Peyer's patch (tissue), 4 donors: ENCODE results near the gene MCOLN2. TPM values are rescaled to one million over a fixed set of nuclear protein-coding genes. Genes with fewer than 3 reads are reported as not detected.

Experiments used
- DNase-seq, 3 donors: peaks; one replicate each; pipeline ENCODE4 v3.0.0-alpha.2; 2017 to 2019
- H3K27ac ChIP-seq, 4 donors: fragments of 200-600 bp; sonication (generic); one replicate each; pipeline ENCODE4 v1.5.1; 2016 to 2019
- H3K27me3 ChIP-seq, 2 donors: fragments of 200-600 bp; sonication (generic); one replicate each; pipeline ENCODE4 v1.5.1; 2019
- H3K36me3 ChIP-seq, 3 donors: fragments of 200-600 bp; sonication (generic); one replicate each; pipeline ENCODE4 v1.5.1; 2016 to 2019
- H3K4me1 ChIP-seq, 4 donors: fragments of 200-600 bp; sonication (generic); one replicate each; pipeline ENCODE4 v1.5.1; 2016 to 2019
- H3K4me3 ChIP-seq, 4 donors: fragments of 200-600 bp; sonication (generic); 1 replicate in 3 of 4; 2 replicates in 1 of 4; pipeline ENCODE4 v1.5.1; 2016 to 2019; ENCODE audit warnings: mild to moderate bottlenecking in 1 of 4
- H3K9me3 ChIP-seq, 4 donors: fragments of 200-600 bp; sonication (generic); one replicate each; pipeline ENCODE4 v1.5.1; 2016 to 2019; ENCODE audit warnings: mild to moderate bottlenecking in 1 of 4
- POLR2A ChIP-seq, 2 donors: fragments of 450-650 bp; IDR thresholded peaks; one replicate each; pipeline ENCODE4 v1.5.1; 2017; ENCODE audit warnings: antibody characterized with exemption in 2 of 2, mild to moderate bottlenecking in 2 of 2, moderate library complexity in 2 of 2
- total RNA-seq, 4 donors: library from RNA; depleted of rRNA; stranded (reverse); fragments of >200 nt; gene quantifications; one replicate each; pipeline ENCODE4 v1.1.0, GENCODE V29; 2016
- TF ChIP-seq, protein P1 (sequence below), 6 experiments: fragments of 450-650 bp in 4 of 6; fragments of 200-600 bp in 2 of 6; sonication (generic) in 1 of 6; IDR thresholded peaks; one replicate each; pipeline ENCODE4 v1.5.1; 2017 to 2019; ENCODE audit warnings: antibody characterized with exemption in 6 of 6, mild to moderate bottlenecking in 3 of 6, moderate library complexity in 1 of 6

MCOLN2 gene
- total RNA-seq, 4 donors from 2014 or later = 1.7 to 62.7 (median 5.2) TPM

- Histone ChIP-seq H3K4me1 (peaks cover 0 to 12% (median 2%) of the 10 kb centered on the region in 4 donors), H3K9me3 (no peaks in the 10 kb centered on the region)
Measured at GRCh38 chr1:84890566-84890965, 106.3 kb downstream of the MCOLN2 start.

GRCh38 chr1:84889437-84889836 lies 107.5 kb downstream of the MCOLN2 start:
- H3K27me3 ChIP-seq = peaks cover 0 to 12% of the 10 kb centered on the region in 2 donors
- H3K4me3 ChIP-seq = no peak overlapping the region
- no peak for DNase-seq
- H3K27ac ChIP-seq = no peak overlapping the region
- no peaks in the 10 kb centered on the region for H3K9me3 ChIP-seq
- no peak for TF ChIP-seq POLR2A (IDR thresholded peaks at IDR 0.05)
- TF ChIP-seq, protein P1, sequence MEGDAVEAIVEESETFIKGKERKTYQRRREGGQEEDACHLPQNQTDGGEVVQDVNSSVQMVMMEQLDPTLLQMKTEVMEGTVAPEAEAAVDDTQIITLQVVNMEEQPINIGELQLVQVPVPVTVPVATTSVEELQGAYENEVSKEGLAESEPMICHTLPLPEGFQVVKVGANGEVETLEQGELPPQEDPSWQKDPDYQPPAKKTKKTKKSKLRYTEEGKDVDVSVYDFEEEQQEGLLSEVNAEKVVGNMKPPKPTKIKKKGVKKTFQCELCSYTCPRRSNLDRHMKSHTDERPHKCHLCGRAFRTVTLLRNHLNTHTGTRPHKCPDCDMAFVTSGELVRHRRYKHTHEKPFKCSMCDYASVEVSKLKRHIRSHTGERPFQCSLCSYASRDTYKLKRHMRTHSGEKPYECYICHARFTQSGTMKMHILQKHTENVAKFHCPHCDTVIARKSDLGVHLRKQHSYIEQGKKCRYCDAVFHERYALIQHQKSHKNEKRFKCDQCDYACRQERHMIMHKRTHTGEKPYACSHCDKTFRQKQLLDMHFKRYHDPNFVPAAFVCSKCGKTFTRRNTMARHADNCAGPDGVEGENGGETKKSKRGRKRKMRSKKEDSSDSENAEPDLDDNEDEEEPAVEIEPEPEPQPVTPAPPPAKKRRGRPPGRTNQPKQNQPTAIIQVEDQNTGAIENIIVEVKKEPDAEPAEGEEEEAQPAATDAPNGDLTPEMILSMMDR (IDR thresholded peaks at IDR 0.05) = no peak
- H3K4me1 ChIP-seq = peaks cover 0 to 12% (median 2%) of the 10 kb centered on the region in 4 donors
- H3K36me3 ChIP-seq = no peaks in the 10 kb centered on the region

More at GRCh38 chr1:84890566-84890965, 106.3 kb downstream of the MCOLN2 start:
- no peak overlapping the region for H3K27ac ChIP-seq
- peaks cover 0 to 12% of the 10 kb centered on the region in 2 donors for H3K27me3 ChIP-seq
- no peak for TF ChIP-seq POLR2A (IDR thresholded peaks at IDR 0.05)
- TF ChIP-seq, protein P1 (IDR thresholded peaks at IDR 0.05) = no peak
- H3K36me3 ChIP-seq = no peaks in the 10 kb centered on the region
- no peak for DNase-seq
- no peak overlapping the region for H3K4me3 ChIP-seq

GRCh38 chr1:84888753-84889152 lies 108.2 kb downstream of the MCOLN2 start:
- Histone ChIP-seq H3K9me3 (no peaks in the 10 kb centered on the region), H3K4me3 (no peak overlapping the region), H3K36me3 (no peaks in the 10 kb centered on the region), H3K27ac (no peak overlapping the region), H3K4me1 (peaks cover 0 to 12% (median 2%) of the 10 kb centered on the region in 4 donors), H3K27me3 (peaks cover 0 to 12% of the 10 kb centered on the region in 2 donors)
- DNase-seq = peak in 1 of 3 donors; percentile 51
- TF ChIP-seq, protein P1 (IDR thresholded peaks at IDR 0.05) = no peak
- TF ChIP-seq POLR2A (IDR thresholded peaks at IDR 0.05) = no peak

DNA sequence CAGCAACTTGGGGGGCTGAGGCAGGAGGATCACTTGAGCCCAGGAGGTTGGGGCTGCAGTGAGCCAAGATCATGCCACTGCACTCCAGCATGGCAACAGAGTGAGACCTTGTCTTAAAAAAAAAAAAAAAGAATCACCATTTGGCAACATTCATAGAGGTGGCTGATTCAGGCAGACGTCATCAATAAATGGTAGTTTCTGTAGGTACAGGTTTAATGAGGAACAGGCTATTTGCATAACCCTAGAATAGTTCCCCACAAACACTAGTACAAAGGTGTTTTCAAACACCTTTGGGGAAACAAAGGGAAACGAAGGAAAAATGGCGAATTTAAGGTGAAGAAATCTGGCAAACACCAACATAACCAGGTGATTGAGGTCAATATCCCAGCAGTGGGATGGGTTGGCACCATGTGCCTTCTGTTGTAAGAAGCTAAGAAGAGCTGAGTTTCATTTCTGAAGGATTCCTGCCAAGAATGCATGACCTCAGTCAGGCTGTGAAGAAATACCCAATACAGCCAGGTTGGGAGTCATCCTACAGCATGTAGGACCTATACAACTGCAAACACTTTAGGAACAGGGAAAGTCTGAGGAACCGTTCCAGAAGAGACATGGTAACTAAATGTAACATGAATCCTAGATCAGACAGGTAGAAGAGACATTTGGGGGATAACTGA lies 109.5 kb downstream of the MCOLN2 start:
- Histone ChIP-seq H3K4me3 (no peak overlapping the region), H3K27ac (no peak overlapping the region), H3K36me3 (no peaks in the 10 kb centered on the region), H3K27me3 (peaks cover 0 to 2% of the 10 kb centered on the region in 2 donors), H3K4me1 (peaks cover 0 to 2% (median 0%) of the 10 kb centered on the region in 4 donors), H3K9me3 (no peaks in the 10 kb centered on the region)
- no peak for TF ChIP-seq POLR2A (IDR thresholded peaks at IDR 0.05)
- TF ChIP-seq, protein P1 (IDR thresholded peaks at IDR 0.05) = no peak
- no peak for DNase-seq

- H3K9me3 ChIP-seq = no peaks in the 10 kb centered on the region
- no peak overlapping the region for H3K4me3 ChIP-seq
- no peak overlapping the region for H3K27ac ChIP-seq
- TF ChIP-seq, protein P1 (IDR thresholded peaks at IDR 0.05) = no peak
- no peaks in the 10 kb centered on the region for H3K36me3 ChIP-seq
- H3K4me1 ChIP-seq = no peaks in the 10 kb centered on the region
- H3K27me3 ChIP-seq = no peaks in the 10 kb centered on the region
- DNase-seq = no peak
Measured at GRCh38 chr1:84885469-84885868, 111.4 kb downstream of the MCOLN2 start.
